PC-3 (cell line): ENCODE results near the gene PRICKLE2.

Experiments used
- EZH2 ChIP-seq: fragments of 300-600 bp; sonication (generic); IDR thresholded peaks from one replicate; pipeline ENCODE4 v1.6.1; 2017; ENCODE audit warnings: antibody characterized with exemption, mild to moderate bottlenecking, low read length; ENCODE audit not compliant: unreplicated experiment
- EZH2phosphoT487 ChIP-seq: fragments of 300-600 bp; sonication (generic); IDR thresholded peaks from 2 replicates; pipeline ENCODE4 v1.6.1; 2018; ENCODE audit warnings: mild to moderate bottlenecking, antibody characterized with exemption, low read length, borderline replicate concordance
- TF ChIP-seq, protein P1 (sequence below): fragments of 300-600 bp; sonication (generic); conservative IDR thresholded peaks from 2 replicates; pipeline ENCODE4 v1.5.1; 2017; ENCODE audit warnings: antibody characterized with exemption, low read depth, mild to moderate bottlenecking, low read length

DNA sequence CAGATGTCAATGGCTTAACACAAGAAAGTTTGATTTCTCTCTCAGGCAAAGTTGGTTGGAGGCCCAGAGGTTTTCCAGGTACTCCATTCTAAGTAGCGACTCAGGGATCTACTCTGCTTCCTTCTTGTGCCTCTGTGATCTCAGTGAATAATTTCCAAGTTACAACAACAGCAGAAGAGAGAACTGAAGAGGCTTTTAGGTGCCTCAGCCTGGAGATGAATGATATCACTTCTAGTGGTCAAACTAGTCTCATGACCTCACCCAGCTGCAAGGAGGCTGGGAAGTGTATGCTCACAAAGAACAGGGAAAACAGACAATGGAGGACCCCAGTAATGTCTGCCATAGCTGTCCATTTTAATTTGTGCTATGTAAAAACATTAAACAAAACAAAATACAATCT lies 4.6 kb upstream of the PRICKLE2 start:
- no peak for TF ChIP-seq EZH2phosphoT487
- TF ChIP-seq, protein P1, sequence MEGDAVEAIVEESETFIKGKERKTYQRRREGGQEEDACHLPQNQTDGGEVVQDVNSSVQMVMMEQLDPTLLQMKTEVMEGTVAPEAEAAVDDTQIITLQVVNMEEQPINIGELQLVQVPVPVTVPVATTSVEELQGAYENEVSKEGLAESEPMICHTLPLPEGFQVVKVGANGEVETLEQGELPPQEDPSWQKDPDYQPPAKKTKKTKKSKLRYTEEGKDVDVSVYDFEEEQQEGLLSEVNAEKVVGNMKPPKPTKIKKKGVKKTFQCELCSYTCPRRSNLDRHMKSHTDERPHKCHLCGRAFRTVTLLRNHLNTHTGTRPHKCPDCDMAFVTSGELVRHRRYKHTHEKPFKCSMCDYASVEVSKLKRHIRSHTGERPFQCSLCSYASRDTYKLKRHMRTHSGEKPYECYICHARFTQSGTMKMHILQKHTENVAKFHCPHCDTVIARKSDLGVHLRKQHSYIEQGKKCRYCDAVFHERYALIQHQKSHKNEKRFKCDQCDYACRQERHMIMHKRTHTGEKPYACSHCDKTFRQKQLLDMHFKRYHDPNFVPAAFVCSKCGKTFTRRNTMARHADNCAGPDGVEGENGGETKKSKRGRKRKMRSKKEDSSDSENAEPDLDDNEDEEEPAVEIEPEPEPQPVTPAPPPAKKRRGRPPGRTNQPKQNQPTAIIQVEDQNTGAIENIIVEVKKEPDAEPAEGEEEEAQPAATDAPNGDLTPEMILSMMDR, result no peak
- TF ChIP-seq EZH2, result no peak
